HCT116 (cell line): Measurements from ENCODE around the gene PRMT5. TPM values are rescaled to one million over a fixed set of nuclear protein-coding genes. Genes with fewer than 3 reads are reported as not detected.

ENCODE experiments used
- ATAC-seq: fragments of 200-7000 bp; cut with Tn5 transposase; 2 replicates; pipeline ENCODE4 v1.9.1; 2020; ENCODE audit warnings: mild to moderate bottlenecking, moderate library complexity
- BruUV-seq: library from RNA; stranded (reverse); fragments of 400-500 nt; replicated peaks from 2 replicates; lab custom pipeline; 2021; lab: Mats Ljungman, UMichigan
- CTCF ChIA-PET: fragments of 300-600 bp; sonication (Branson Sonifier 250); formaldehyde crosslinking; loops from one replicate; lab custom pipeline; 2021; ENCODE audit warnings: antibody characterized with exemption; lab: Charles Lee
- POLR2A ChIA-PET: fragments of 300-600, 350-600 bp; sonication (Branson Sonifier 250); formaldehyde crosslinking; loops from one replicate; lab custom pipeline; 2021; ENCODE audit warnings: antibody characterized with exemption; lab: Charles Lee
- RAD21 ChIA-PET, 2 experiments: fragments of 300-600 bp; sonication (Branson Sonifier 250); formaldehyde crosslinking; loops; one replicate each; lab custom pipeline; 2023; ENCODE audit warnings: low total read pairs in 2 of 2; ENCODE audit not compliant: uncharacterized antibody in 2 of 2, unreplicated experiment in 2 of 2, low non-redundant PET in 1 of 2; lab: Charles Lee
- DNase-seq: peaks from one replicate; pipeline ENCODE4 v3.0.0-alpha.2; 2010; ENCODE audit warnings: low read depth, low spot score
- H2AFZ ChIP-seq: fragments of 200-600 bp; shearing (Covaris generic), sonication (generic); 2 replicates; pipeline ENCODE4 v1.6.1; 2017; ENCODE audit warnings: low read depth, mixed run types, mixed read lengths, antibody characterized with exemption, low read length; ENCODE audit not compliant: poor library complexity, severe bottlenecking
- H3K27ac ChIP-seq: 2 replicates; pipeline ENCODE4 v1.5.1; 2012; ENCODE audit warnings: low read depth, low read length
- H3K27me3 ChIP-seq: fragments of 200-600 bp; sonication (generic); 2 replicates; pipeline ENCODE4 v1.6.1; 2016; ENCODE audit warnings: mixed run types, low read length, mixed read lengths; ENCODE audit not compliant: insufficient read depth
- H3K36me3 ChIP-seq, 2 experiments: fragments of 200-500 bp in 1 of 2; fragments of 200-600 bp in 1 of 2; sonication (Bioruptor generic) in 1 of 2; sonication (generic) in 1 of 2; 2 replicates each; pipeline versions ENCODE4 v1.5.1 to v1.6.1; 2014 to 2016; ENCODE audit warnings: low read length in 2 of 2, inconsistent platforms in 1 of 2, mixed read lengths in 1 of 2, mixed run types in 1 of 2; ENCODE audit not compliant: insufficient read depth in 2 of 2, control insufficient read depth in 1 of 2
- H3K4me1 ChIP-seq, 2 experiments: fragments of 200-600 bp in 1 of 2; sonication (generic) in 1 of 2; 2 replicates each; pipeline versions ENCODE4 v1.5.1 to v1.6.1; 2012 to 2017; ENCODE audit warnings: low read length in 2 of 2, inconsistent platforms in 1 of 2, mild to moderate bottlenecking in 1 of 2, mixed read lengths in 1 of 2, mixed run types in 1 of 2, moderate library complexity in 1 of 2; ENCODE audit not compliant: insufficient read depth in 2 of 2, control insufficient read depth in 1 of 2
- H3K4me2 ChIP-seq: fragments of 200-600 bp; sonication (generic); 2 replicates; pipeline ENCODE4 v1.6.1; 2017; ENCODE audit warnings: mixed run types, low read length, mixed read lengths
- H3K4me3 ChIP-seq, 2 experiments: fragments of 200-600 bp in 1 of 2; sonication (generic) in 1 of 2; replicated peaks in 1 of 2; 2 replicates each; pipeline ENCODE4 v1.5.1; 2011 to 2016; ENCODE audit warnings: low read length in 2 of 2, control low read depth in 1 of 2, low read depth in 1 of 2, mild to moderate bottlenecking in 1 of 2, mixed read lengths in 1 of 2, mixed run types in 1 of 2
- H3K79me2 ChIP-seq: fragments of 200-600 bp; sonication (generic); 2 replicates; pipeline ENCODE4 v1.6.1; 2017; ENCODE audit warnings: mild to moderate bottlenecking, mixed run types, low read length, moderate library complexity, mixed read lengths; ENCODE audit not compliant: insufficient read depth
- H3K9ac ChIP-seq: fragments of 200-600 bp; sonication (generic); 2 replicates; pipeline ENCODE4 v1.6.1; 2016; ENCODE audit warnings: low read length, mixed read lengths
- H3K9me2 ChIP-seq: fragments of 200-600 bp; sonication (generic), shearing (Covaris generic); 2 replicates; pipeline ENCODE4 v1.6.1; 2017; ENCODE audit warnings: mixed run types, mild to moderate bottlenecking, moderate library complexity; ENCODE audit not compliant: insufficient read depth
- H3K9me3 ChIP-seq, 2 experiments: fragments of 200-500 bp in 1 of 2; fragments of 200-600 bp in 1 of 2; sonication (Bioruptor generic) in 1 of 2; sonication (generic) in 1 of 2; 2 replicates each; pipeline ENCODE4 v1.6.1; 2014 to 2017; ENCODE audit warnings: low read length in 2 of 2, mixed read lengths in 2 of 2, inconsistent platforms in 1 of 2, low read depth in 1 of 2, mild to moderate bottlenecking in 1 of 2, mixed run types in 1 of 2, moderate library complexity in 1 of 2; ENCODE audit not compliant: control insufficient read depth in 1 of 2, insufficient read depth in 1 of 2
- H4K20me1 ChIP-seq: fragments of 200-600 bp; sonication (generic), shearing (Covaris generic); 2 replicates; pipeline ENCODE4 v1.6.1; 2017; ENCODE audit warnings: mixed run types, mild to moderate bottlenecking, moderate library complexity; ENCODE audit not compliant: insufficient read depth
- CBX3 ChIP-seq: IDR thresholded peaks from 2 replicates; pipeline ENCODE4 v1.6.1; 2012; ENCODE audit warnings: low read depth
- CTCF ChIP-seq, 3 experiments: fragments of 200-600 bp in 1 of 3; sonication (generic) in 1 of 3; IDR thresholded peaks in 2 of 3; conservative IDR thresholded peaks in 1 of 3; 2 replicates each; pipeline ENCODE4 v1.5.1; 2012 to 2017; ENCODE audit warnings: low read depth in 2 of 3, low read length in 2 of 3, antibody characterized with exemption in 1 of 3, borderline replicate concordance in 1 of 3, control low read depth in 1 of 3, mild to moderate bottlenecking in 1 of 3, mixed read lengths in 1 of 3, mixed run types in 1 of 3, moderate library complexity in 1 of 3; ENCODE audit not compliant: insufficient read depth in 1 of 3
- EGR1 ChIP-seq: IDR thresholded peaks from 2 replicates; pipeline ENCODE4 v1.6.1; 2012; ENCODE audit warnings: low read depth
- EZH2 ChIP-seq: fragments of 200-600 bp; sonication (generic); IDR thresholded peaks from 2 replicates; pipeline ENCODE4 v1.6.1; 2017; ENCODE audit warnings: antibody characterized with exemption, mixed run types
- EZH2phosphoT487 ChIP-seq: fragments of 200-600 bp; IDR thresholded peaks from 2 replicates; pipeline ENCODE4 v1.6.1; 2018; ENCODE audit warnings: antibody characterized with exemption, borderline replicate concordance
- FOSL1 ChIP-seq: IDR thresholded peaks from 2 replicates; pipeline ENCODE4 v1.6.1; 2012; ENCODE audit warnings: low read depth
- MAX ChIP-seq: IDR thresholded peaks from 2 replicates; pipeline ENCODE4 v1.6.1; 2012
- POLR2A ChIP-seq: IDR thresholded peaks from 2 replicates; pipeline ENCODE4 v1.7.0; 2011; ENCODE audit warnings: borderline replicate concordance; ENCODE audit not compliant: insufficient read depth, insufficient read length; ENCODE audit errors: extremely low read depth
- RAD21 ChIP-seq: IDR thresholded peaks from 2 replicates; pipeline ENCODE4 v1.6.1; 2012; ENCODE audit warnings: low read depth, mild to moderate bottlenecking
- REST ChIP-seq: IDR thresholded peaks from 2 replicates; pipeline ENCODE4 v1.6.1; 2012; ENCODE audit warnings: low read depth
- SIN3A ChIP-seq: IDR thresholded peaks from 2 replicates; pipeline ENCODE4 v1.6.1; 2012; ENCODE audit warnings: low read depth
- SP1 ChIP-seq: IDR thresholded peaks from 2 replicates; pipeline ENCODE4 v1.6.1; 2012; ENCODE audit warnings: low read depth
- SRF ChIP-seq: IDR thresholded peaks from 2 replicates; pipeline ENCODE4 v1.6.1; 2012; ENCODE audit warnings: low read depth
- YY1 ChIP-seq: IDR thresholded peaks from 2 replicates; pipeline ENCODE4 v1.6.1; 2011; ENCODE audit warnings: low read length, low read depth, moderate library complexity, mild to moderate bottlenecking; ENCODE audit not compliant: insufficient replicate concordance; ENCODE audit errors: extremely low read depth
- ZBTB33 ChIP-seq: IDR thresholded peaks from 2 replicates; pipeline ENCODE4 v1.6.1; 2011; ENCODE audit warnings: mild to moderate bottlenecking, low read length, moderate library complexity; ENCODE audit not compliant: insufficient replicate concordance; ENCODE audit errors: extremely low read depth
- ZFX ChIP-seq: fragments of 450-650 bp; IDR thresholded peaks from 2 replicates; pipeline ENCODE4 v1.6.1; 2017
- ZNF274 ChIP-seq: fragments of 200-500 bp; sonication (Bioruptor generic); IDR thresholded peaks from 2 replicates; pipeline ENCODE4 v1.6.1; 2014; ENCODE audit warnings: mild to moderate bottlenecking, low read depth, low read length, inconsistent platforms
- intact Hi-C: fragments of 100-400 bp; cut with micrococcal nuclease; formaldehyde crosslinking; loops from 2 replicates; pipeline ENCODE4 v1.10.0; 2022
- total RNA-seq: library from RNA; stranded (reverse); gene quantifications from one replicate; pipeline ENCODE4 v1.2.1, GENCODE V29; 2021; ENCODE audit not compliant: unreplicated experiment

PRMT5 gene
- total RNA-seq, 1 experiment from 2014 or later: 186 TPM

- no peak overlapping the region for H3K9ac ChIP-seq
- CTCF ChIA-PET: no interaction called here
- H3K27me3 ChIP-seq: no peaks in the 10 kb centered on the region
- peaks cover 35 to 48% of the 10 kb centered on the region in 2 experiments for H3K36me3 ChIP-seq
- RAD21 ChIA-PET: no interaction called here
- H3K9me2 ChIP-seq: no peaks in the 10 kb centered on the region
- TF ChIP-seq POLR2A: no peak
- no peak for TF ChIP-seq ZNF274
- TF ChIP-seq SRF: no peak
- no peak for TF ChIP-seq RAD21
- no peak for TF ChIP-seq CBX3
- TF ChIP-seq ZFX: no peak
- no peak for TF ChIP-seq ZBTB33
- TF ChIP-seq EZH2: no peak
- TF ChIP-seq YY1: no peak
- no peak for TF ChIP-seq MAX
- no peak for TF ChIP-seq SIN3A
- no peak for TF ChIP-seq CTCF (IDR thresholded peaks at IDR 0.05 in 2 of 3, conservative IDR thresholded peaks at IDR 0.05 in 1 of 3; ENCODE audit: borderline replicate concordance in 1 of 3, insufficient read depth in 1 of 3, low read depth in 2 of 3, low read length in 2 of 3)
- TF ChIP-seq EGR1: no peak
- no peak for TF ChIP-seq FOSL1
- TF ChIP-seq SP1: no peak
- TF ChIP-seq REST: no peak
- no peak for TF ChIP-seq EZH2phosphoT487
- ATAC-seq (no peak), DNase-seq (no peak)
- no peak overlapping the region for H3K4me2 ChIP-seq
- BruUV-seq: no TSS peak
- H2AFZ ChIP-seq: no peak overlapping the region
- intact Hi-C loops: no loop called here
- H4K20me1 ChIP-seq: no peaks in the 10 kb centered on the region
- no peak overlapping the region for H3K4me3 ChIP-seq
- no peaks in the 10 kb centered on the region for H3K9me3 ChIP-seq
- H3K79me2 ChIP-seq: peaks cover 44% of the 10 kb centered on the region
- H3K4me1 ChIP-seq: peaks cover 15 to 56% of the 10 kb centered on the region in 2 experiments
- POLR2A ChIA-PET: no interaction called here
- H3K27ac ChIP-seq: no peak overlapping the region
Measured at GRCh38 chr14:22926316-22926715, 2.9 kb downstream of the PRMT5 start.
